Subcutaneous abdominal adipose tissue (tissue), 5 donors: ENCODE results near the gene AFAP1L2.
A peak's percentile ranks its signal among the peaks of the same experiment; 100 is the strongest.

Source experiments
- H3K27ac ChIP-seq: one replicate; pipeline ENCODE4 v1.7.0; 2013; ENCODE audit warnings: low read depth, mild to moderate bottlenecking, inconsistent platforms, low read length, moderate library complexity
- H3K27me3 ChIP-seq, 5 donors: one replicate each; pipeline ENCODE4 v1.7.0; 2013; ENCODE audit warnings: low read length in 5 of 5, inconsistent platforms in 1 of 5; ENCODE audit not compliant: control insufficient read depth in 5 of 5, insufficient read depth in 4 of 5
- H3K36me3 ChIP-seq, 5 donors: one replicate each; pipeline ENCODE4 v1.7.0; 2013; ENCODE audit warnings: low read length in 5 of 5; ENCODE audit not compliant: control insufficient read depth in 5 of 5, insufficient read depth in 5 of 5
- H3K4me1 ChIP-seq, 5 donors: one replicate each; pipeline ENCODE4 v1.7.0; 2013; ENCODE audit warnings: low read length in 5 of 5, mild to moderate bottlenecking in 3 of 5, moderate library complexity in 1 of 5; ENCODE audit not compliant: control insufficient read depth in 5 of 5, insufficient read depth in 5 of 5
- H3K4me3 ChIP-seq, 5 donors: one replicate each; pipeline ENCODE4 v1.7.0; 2013; ENCODE audit warnings: low read length in 5 of 5, low read depth in 1 of 5
- H3K9ac ChIP-seq, 5 donors: one replicate each; pipeline ENCODE4 v1.7.0; 2013; ENCODE audit warnings: low read length in 5 of 5, mild to moderate bottlenecking in 4 of 5, moderate library complexity in 3 of 5
- H3K9me3 ChIP-seq, 5 donors: one replicate each; pipeline ENCODE4 v1.7.0; 2013; ENCODE audit warnings: low read length in 5 of 5; ENCODE audit not compliant: control insufficient read depth in 5 of 5
- donor health status: healthy.
- donor health status: healthy.
- donor health status: healthy.
- donor health status: healthy.
- donor health status: healthy.

The AFAP1L2 gene

DNA sequence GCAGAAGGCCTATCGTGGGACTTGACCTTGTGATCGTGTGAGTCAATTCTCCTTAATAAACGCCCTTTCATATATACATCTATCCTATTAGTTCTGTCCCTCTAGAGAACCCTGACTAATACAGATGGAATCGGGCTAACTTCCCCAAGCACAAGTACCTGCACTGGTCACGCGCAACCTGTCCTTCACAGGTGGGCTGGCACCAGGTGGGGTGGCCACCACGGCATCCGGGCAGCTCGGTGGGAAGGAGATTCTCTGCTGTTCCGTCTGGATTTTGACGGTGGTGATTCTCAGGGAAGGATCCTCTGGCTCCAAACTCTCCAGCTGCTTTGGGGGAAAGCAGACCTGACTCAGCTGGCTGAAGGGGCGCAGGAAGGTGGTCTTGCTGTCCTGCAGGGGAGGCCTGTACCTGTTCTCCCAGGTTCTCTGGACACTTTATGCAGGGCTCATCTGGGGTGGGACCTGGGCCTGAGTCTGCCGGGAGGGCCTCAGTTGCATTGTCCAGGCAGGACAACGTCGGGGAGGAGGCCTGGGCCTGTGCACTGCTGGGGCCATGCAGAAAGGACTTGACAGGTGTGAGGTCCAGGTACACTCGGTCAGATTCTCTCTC is 104.2 kb downstream of the AFAP1L2 start:
- H3K36me3 ChIP-seq = peaks cover 6 to 30% (median 11%) of the 10 kb centered on the region in 5 donors
- H3K4me1 ChIP-seq = peaks cover 4 to 26% (median 19%) of the 10 kb centered on the region in 5 donors
- H3K9ac ChIP-seq = no peak overlapping the region
- H3K9me3 ChIP-seq = peaks cover 13 to 19% (median 18%) of the 10 kb centered on the region in 5 donors
- H3K27ac ChIP-seq = no peak overlapping the region
- no peak overlapping the region for H3K4me3 ChIP-seq
- H3K27me3 ChIP-seq = no peaks in the 10 kb centered on the region

GRCh38 chr10:114297136-114297705 is 107.1 kb downstream of the AFAP1L2 start:
- Histone ChIP-seq H3K9me3 (peaks cover 13 to 21% (median 19%) of the 10 kb centered on the region in 5 donors), H3K4me3 (no peak overlapping the region), H3K9ac (no peak overlapping the region), H3K27me3 (no peaks in the 10 kb centered on the region), H3K36me3 (peaks cover 6 to 30% (median 11%) of the 10 kb centered on the region in 5 donors), H3K27ac (no peak overlapping the region), H3K4me1 (peaks cover 2 to 17% (median 9%) of the 10 kb centered on the region in 5 donors)

- Histone ChIP-seq H3K36me3 (peaks cover 6 to 26% (median 11%) of the 10 kb centered on the region in 5 donors), H3K27me3 (no peaks in the 10 kb centered on the region), H3K4me3 (peak overlapping the region in 1 of 5 donors; percentile 11), H3K4me1 (peaks cover 0 to 6% (median 0%) of the 10 kb centered on the region in 5 donors), H3K9me3 (peaks cover 13 to 21% (median 19%) of the 10 kb centered on the region in 5 donors), H3K27ac (no peak overlapping the region), H3K9ac (no peak overlapping the region)
Observed at GRCh38 chr10:114295393-114295792, 108.9 kb downstream of the AFAP1L2 start.

GRCh38 chr10:114294549-114294948 is 109.8 kb downstream of the AFAP1L2 start:
- no peak overlapping the region for H3K27ac ChIP-seq
- peaks cover 6 to 24% (median 11%) of the 10 kb centered on the region in 5 donors for H3K36me3 ChIP-seq
- H3K4me3 ChIP-seq = no peak overlapping the region
- peaks cover 0 to 12% (median 0%) of the 10 kb centered on the region in 5 donors for H3K4me1 ChIP-seq
- H3K9me3 ChIP-seq = peaks cover 13 to 21% (median 19%) of the 10 kb centered on the region in 5 donors
- H3K9ac ChIP-seq = no peak overlapping the region
- H3K27me3 ChIP-seq = no peaks in the 10 kb centered on the region

- no peak overlapping the region for H3K27ac ChIP-seq
- H3K9me3 ChIP-seq = peaks cover 13 to 21% (median 19%) of the 10 kb centered on the region in 5 donors
- no peak overlapping the region for H3K9ac ChIP-seq
- H3K36me3 ChIP-seq = peaks cover 6 to 20% (median 11%) of the 10 kb centered on the region in 5 donors
- no peak overlapping the region for H3K4me3 ChIP-seq
- H3K4me1 ChIP-seq = peaks cover 2 to 27% (median 10%) of the 10 kb centered on the region in 5 donors
- H3K27me3 ChIP-seq = no peaks in the 10 kb centered on the region
Observed at GRCh38 chr10:114293075-114293474, 111.2 kb downstream of the AFAP1L2 start.

- Histone ChIP-seq H3K36me3 (peaks cover under 1 to 12% (median 5%) of the 10 kb centered on the region in 5 donors), H3K27ac (no peak overlapping the region)
Observed at GRCh38 chr10:114291516-114291915, 112.8 kb downstream of the AFAP1L2 start.

DNA sequence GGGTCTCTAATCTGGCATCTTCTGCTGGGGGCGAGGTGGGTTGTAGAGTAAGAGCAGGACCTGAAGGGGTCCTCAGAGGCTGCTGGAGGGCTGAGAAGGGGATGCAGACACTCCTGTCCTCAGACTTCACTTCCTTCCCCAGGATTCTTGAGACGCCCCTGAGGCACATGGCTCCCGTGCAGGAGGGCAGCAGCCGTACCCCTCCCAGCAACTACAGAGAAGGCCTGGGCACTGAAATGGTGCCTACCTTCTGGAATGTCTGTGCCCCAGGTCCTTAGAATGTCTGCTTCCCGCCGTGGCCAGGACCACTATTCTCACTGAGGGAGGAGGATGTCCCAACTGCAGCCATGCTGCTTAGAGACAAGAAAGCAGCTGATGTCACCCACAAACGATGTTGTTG is 113.2 kb downstream of the AFAP1L2 start:
- Histone ChIP-seq H3K27me3 (no peaks in the 10 kb centered on the region), H3K9me3 (peaks cover 10 to 11% (median 10%) of the 10 kb centered on the region in 5 donors), H3K4me1 (peaks cover 2 to 28% (median 10%) of the 10 kb centered on the region in 5 donors), H3K9ac (no peak overlapping the region), H3K27ac (no peak overlapping the region), H3K36me3 (peaks cover 0 to 7% (median under 1%) of the 10 kb centered on the region in 5 donors), H3K4me3 (no peak overlapping the region)

More at GRCh38 chr10:114291516-114291915, 112.8 kb downstream of the AFAP1L2 start:
- H3K4me1 ChIP-seq = peaks cover 2 to 28% (median 10%) of the 10 kb centered on the region in 5 donors
- H3K27me3 ChIP-seq = no peaks in the 10 kb centered on the region
- H3K9me3 ChIP-seq = peaks cover 13 to 16% (median 15%) of the 10 kb centered on the region in 5 donors
- H3K4me3 ChIP-seq = no peak overlapping the region
- H3K9ac ChIP-seq = no peak overlapping the region

GRCh38 chr10:114290038-114290437 is 114.3 kb downstream of the AFAP1L2 start:
- H3K36me3 ChIP-seq = no peaks in the 10 kb centered on the region
- H3K27me3 ChIP-seq = no peaks in the 10 kb centered on the region
- H3K9ac ChIP-seq = no peak overlapping the region
- H3K4me1 ChIP-seq = peaks cover 2 to 28% (median 10%) of the 10 kb centered on the region in 5 donors
- H3K9me3 ChIP-seq = peaks cover 0 to 1% (median 0%) of the 10 kb centered on the region in 5 donors
- no peak overlapping the region for H3K4me3 ChIP-seq
- no peak overlapping the region for H3K27ac ChIP-seq

GRCh38 chr10:114289096-114289436 is 115.2 kb downstream of the AFAP1L2 start:
- Histone ChIP-seq H3K27me3 (no peaks in the 10 kb centered on the region), H3K9ac (no peak overlapping the region), H3K4me3 (no peak overlapping the region), H3K36me3 (no peaks in the 10 kb centered on the region), H3K27ac (no peak overlapping the region), H3K9me3 (no peaks in the 10 kb centered on the region), H3K4me1 (peaks cover 2 to 27% (median 10%) of the 10 kb centered on the region in 5 donors)

DNA sequence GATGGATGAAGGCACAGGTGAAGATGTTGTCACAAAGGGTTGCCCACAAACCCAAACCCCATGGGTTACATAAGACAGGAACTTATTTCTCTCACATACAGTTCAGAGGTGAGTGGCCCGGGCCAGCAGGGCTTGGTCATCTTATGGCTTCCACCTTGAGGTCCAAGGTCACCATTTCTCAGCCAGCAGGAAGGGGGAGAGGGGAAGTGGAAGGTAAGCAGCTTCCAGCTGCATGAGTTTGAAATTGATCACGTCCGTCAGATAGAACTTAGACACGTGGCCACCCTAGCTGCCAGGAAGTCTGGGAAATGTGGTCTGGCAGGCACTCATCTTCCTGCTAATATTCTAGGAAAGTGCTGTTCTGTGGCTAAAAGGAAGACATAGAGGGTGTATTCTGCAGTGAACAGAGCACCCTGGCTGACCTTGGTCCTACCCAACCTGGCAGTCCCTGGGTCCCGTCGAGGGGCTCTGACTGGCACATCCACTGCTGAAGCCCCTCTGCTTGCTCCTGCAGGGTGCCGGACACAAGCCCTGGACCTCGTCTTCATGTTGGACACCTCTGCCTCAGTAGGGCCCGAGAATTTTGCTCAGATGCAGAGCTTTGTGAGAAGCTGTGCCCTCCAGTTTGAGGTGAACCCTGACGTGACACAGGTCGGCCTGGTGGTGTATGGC is 115.7 kb downstream of the AFAP1L2 start:
- H3K9ac ChIP-seq = no peak overlapping the region
- H3K9me3 ChIP-seq = no peaks in the 10 kb centered on the region
- no peak overlapping the region for H3K4me3 ChIP-seq
- no peak overlapping the region for H3K27ac ChIP-seq
- peaks cover 2 to 25% (median 10%) of the 10 kb centered on the region in 5 donors for H3K4me1 ChIP-seq
- no peaks in the 10 kb centered on the region for H3K36me3 ChIP-seq
- H3K27me3 ChIP-seq = no peaks in the 10 kb centered on the region
